Measurements from ENCODE around the gene E2F4. TPM values are rescaled to one million over a fixed set of nuclear protein-coding genes. Genes with fewer than 3 reads are reported as not detected.
A peak's percentile ranks its signal among the peaks of the same experiment; 100 is the strongest.

Gene E2F4
- total and polyA plus RNA-seq, 2 of the 13 experiments (the other 11 are each of a cell fraction or from before 2014, with no cell fraction given) = 84.8 to 91.2 TPM

GRCh38 chr16:67170168-67170948 is 21.6 kb upstream of the E2F4 start, which contains the start of gene NOL3 (continued):
- TF ChIP-seq, protein P1, sequence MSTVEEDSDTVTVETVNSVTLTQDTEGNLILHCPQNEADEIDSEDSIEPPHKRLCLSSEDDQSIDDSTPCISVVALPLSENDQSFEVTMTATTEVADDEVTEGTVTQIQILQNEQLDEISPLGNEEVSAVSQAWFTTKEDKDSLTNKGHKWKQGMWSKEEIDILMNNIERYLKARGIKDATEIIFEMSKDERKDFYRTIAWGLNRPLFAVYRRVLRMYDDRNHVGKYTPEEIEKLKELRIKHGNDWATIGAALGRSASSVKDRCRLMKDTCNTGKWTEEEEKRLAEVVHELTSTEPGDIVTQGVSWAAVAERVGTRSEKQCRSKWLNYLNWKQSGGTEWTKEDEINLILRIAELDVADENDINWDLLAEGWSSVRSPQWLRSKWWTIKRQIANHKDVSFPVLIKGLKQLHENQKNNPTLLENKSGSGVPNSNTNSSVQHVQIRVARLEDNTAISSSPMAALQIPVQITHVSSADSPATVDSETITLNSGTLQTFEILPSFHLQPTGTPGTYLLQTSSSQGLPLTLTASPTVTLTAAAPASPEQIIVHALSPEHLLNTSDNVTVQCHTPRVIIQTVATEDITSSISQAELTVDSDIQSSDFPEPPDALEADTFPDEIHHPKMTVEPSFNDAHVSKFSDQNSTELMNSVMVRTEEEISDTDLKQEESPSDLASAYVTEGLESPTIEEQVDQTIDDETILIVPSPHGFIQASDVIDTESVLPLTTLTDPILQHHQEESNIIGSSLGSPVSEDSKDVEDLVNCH (CRISPR knock-in tag; IDR thresholded peaks at IDR 0.05) = no peak
- TF ChIP-seq, protein P2, sequence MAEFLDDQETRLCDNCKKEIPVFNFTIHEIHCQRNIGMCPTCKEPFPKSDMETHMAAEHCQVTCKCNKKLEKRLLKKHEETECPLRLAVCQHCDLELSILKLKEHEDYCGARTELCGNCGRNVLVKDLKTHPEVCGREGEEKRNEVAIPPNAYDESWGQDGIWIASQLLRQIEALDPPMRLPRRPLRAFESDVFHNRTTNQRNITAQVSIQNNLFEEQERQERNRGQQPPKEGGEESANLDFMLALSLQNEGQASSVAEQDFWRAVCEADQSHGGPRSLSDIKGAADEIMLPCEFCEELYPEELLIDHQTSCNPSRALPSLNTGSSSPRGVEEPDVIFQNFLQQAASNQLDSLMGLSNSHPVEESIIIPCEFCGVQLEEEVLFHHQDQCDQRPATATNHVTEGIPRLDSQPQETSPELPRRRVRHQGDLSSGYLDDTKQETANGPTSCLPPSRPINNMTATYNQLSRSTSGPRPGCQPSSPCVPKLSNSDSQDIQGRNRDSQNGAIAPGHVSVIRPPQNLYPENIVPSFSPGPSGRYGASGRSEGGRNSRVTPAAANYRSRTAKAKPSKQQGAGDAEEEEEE (CRISPR knock-in tag; IDR thresholded peaks at IDR 0.05; ENCODE audit: borderline replicate concordance) = peak; percentile 87; the same call in 1 of the 2 replicates
- TF ChIP-seq PAWR (CRISPR knock-in tag; IDR thresholded peaks at IDR 0.05; ENCODE audit: borderline replicate concordance) = no peak
- peak; percentile 34; the same call in 1 of the 2 replicates for TF ChIP-seq REPIN1 (CRISPR knock-in tag; IDR thresholded peaks at IDR 0.05; ENCODE audit: borderline replicate concordance, low read depth)
- TF ChIP-seq, protein P3, sequence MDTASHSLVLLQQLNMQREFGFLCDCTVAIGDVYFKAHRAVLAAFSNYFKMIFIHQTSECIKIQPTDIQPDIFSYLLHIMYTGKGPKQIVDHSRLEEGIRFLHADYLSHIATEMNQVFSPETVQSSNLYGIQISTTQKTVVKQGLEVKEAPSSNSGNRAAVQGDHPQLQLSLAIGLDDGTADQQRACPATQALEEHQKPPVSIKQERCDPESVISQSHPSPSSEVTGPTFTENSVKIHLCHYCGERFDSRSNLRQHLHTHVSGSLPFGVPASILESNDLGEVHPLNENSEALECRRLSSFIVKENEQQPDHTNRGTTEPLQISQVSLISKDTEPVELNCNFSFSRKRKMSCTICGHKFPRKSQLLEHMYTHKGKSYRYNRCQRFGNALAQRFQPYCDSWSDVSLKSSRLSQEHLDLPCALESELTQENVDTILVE (CRISPR knock-in tag; IDR thresholded peaks at IDR 0.05) = no peak; the same call in 1 of the 2 replicates
- peak; percentile 85 for TF ChIP-seq PHF21A (CRISPR knock-in tag; IDR thresholded peaks at IDR 0.05)
- TF ChIP-seq KDM6A (CRISPR knock-in tag; IDR thresholded peaks at IDR 0.05; ENCODE audit: low read depth) = 0 out of 2 replicates have a peak, but pooled peaks have one; percentile 11
- no peak for TF ChIP-seq ZNF83 (CRISPR knock-in tag; IDR thresholded peaks at IDR 0.05; ENCODE audit: borderline replicate concordance)
- TF ChIP-seq, protein P4, sequence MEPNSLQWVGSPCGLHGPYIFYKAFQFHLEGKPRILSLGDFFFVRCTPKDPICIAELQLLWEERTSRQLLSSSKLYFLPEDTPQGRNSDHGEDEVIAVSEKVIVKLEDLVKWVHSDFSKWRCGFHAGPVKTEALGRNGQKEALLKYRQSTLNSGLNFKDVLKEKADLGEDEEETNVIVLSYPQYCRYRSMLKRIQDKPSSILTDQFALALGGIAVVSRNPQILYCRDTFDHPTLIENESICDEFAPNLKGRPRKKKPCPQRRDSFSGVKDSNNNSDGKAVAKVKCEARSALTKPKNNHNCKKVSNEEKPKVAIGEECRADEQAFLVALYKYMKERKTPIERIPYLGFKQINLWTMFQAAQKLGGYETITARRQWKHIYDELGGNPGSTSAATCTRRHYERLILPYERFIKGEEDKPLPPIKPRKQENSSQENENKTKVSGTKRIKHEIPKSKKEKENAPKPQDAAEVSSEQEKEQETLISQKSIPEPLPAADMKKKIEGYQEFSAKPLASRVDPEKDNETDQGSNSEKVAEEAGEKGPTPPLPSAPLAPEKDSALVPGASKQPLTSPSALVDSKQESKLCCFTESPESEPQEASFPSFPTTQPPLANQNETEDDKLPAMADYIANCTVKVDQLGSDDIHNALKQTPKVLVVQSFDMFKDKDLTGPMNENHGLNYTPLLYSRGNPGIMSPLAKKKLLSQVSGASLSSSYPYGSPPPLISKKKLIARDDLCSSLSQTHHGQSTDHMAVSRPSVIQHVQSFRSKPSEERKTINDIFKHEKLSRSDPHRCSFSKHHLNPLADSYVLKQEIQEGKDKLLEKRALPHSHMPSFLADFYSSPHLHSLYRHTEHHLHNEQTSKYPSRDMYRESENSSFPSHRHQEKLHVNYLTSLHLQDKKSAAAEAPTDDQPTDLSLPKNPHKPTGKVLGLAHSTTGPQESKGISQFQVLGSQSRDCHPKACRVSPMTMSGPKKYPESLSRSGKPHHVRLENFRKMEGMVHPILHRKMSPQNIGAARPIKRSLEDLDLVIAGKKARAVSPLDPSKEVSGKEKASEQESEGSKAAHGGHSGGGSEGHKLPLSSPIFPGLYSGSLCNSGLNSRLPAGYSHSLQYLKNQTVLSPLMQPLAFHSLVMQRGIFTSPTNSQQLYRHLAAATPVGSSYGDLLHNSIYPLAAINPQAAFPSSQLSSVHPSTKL (CRISPR knock-in tag; IDR thresholded peaks at IDR 0.05) = peak; percentile 13; the same call in 1 of the 2 replicates
- TF ChIP-seq MLXIP (CRISPR knock-in tag; IDR thresholded peaks at IDR 0.05; ENCODE audit: borderline replicate concordance) = no peak
- no peak for TF ChIP-seq MBD4 (IDR thresholded peaks at IDR 0.05; ENCODE audit: borderline replicate concordance, low read length)
- TF ChIP-seq ZNF451 (CRISPR knock-in tag; IDR thresholded peaks at IDR 0.05) = peak; percentile 42; the same call in 1 of the 2 replicates
- peak; percentile 30 for TF ChIP-seq JUND (CRISPR knock-in tag; IDR thresholded peaks at IDR 0.05)
- TF ChIP-seq ATF1 (CRISPR knock-in tag; IDR thresholded peaks at IDR 0.05) = no peak
